Measurements from ENCODE around the gene CEP112.
"Not testable (repeated sequence)": the region's sequence is repeated elsewhere in the genome, so short reads cannot be mapped to it uniquely, and the experiment has no call there.

Gene CEP112

GRCh38 chr17:65685110-65685509 lies 506.8 kb downstream of the CEP112 start:
- DNase-seq (ENCODE audit: low read depth) = no peak

GRCh38 chr17:65684631-65685030 lies 507.3 kb downstream of the CEP112 start:
- DNase-seq (ENCODE audit: low read depth) = no peak

- no peak for DNase-seq (ENCODE audit: low read depth)
Measured at GRCh38 chr17:65683428-65683827, 508.5 kb downstream of the CEP112 start.

GRCh38 chr17:65681763-65682162 lies 510.2 kb downstream of the CEP112 start:
- DNase-seq (ENCODE audit: low read depth) = not testable (repeated sequence)

GRCh38 chr17:65679165-65679845 lies 512.6 kb downstream of the CEP112 start:
- DNase-seq (ENCODE audit: low read depth) = no peak

GRCh38 chr17:65678546-65678945 lies 513.4 kb downstream of the CEP112 start:
- no peak for DNase-seq (ENCODE audit: low read depth)

- DNase-seq (ENCODE audit: low read depth) = no peak
Measured at GRCh38 chr17:65677932-65678331, 514.0 kb downstream of the CEP112 start.

GRCh38 chr17:65674246-65675045 lies 517.5 kb downstream of the CEP112 start:
- no peak for DNase-seq (ENCODE audit: low read depth)

GRCh38 chr17:65670667-65671371 lies 521.1 kb downstream of the CEP112 start:
- DNase-seq (ENCODE audit: low read depth) = no peak

GRCh38 chr17:65668211-65668610 lies 523.7 kb downstream of the CEP112 start:
- DNase-seq (ENCODE audit: low read depth) = no peak

- no peak for DNase-seq (ENCODE audit: low read depth)
Measured at GRCh38 chr17:65667656-65668055, 524.3 kb downstream of the CEP112 start.

GRCh38 chr17:65666876-65667321 lies 525.0 kb downstream of the CEP112 start:
- DNase-seq (ENCODE audit: low read depth) = no peak

- no peak for DNase-seq (ENCODE audit: low read depth)
Measured at GRCh38 chr17:65665966-65666365, 526.0 kb downstream of the CEP112 start.

- no peak for DNase-seq (ENCODE audit: low read depth)
Measured at GRCh38 chr17:65664696-65665095, 527.2 kb downstream of the CEP112 start.

- DNase-seq (ENCODE audit: low read depth) = no peak
Measured at GRCh38 chr17:65664266-65664665, 527.7 kb downstream of the CEP112 start.

GRCh38 chr17:65662196-65662595 lies 529.7 kb downstream of the CEP112 start:
- no peak for DNase-seq (ENCODE audit: low read depth)

- DNase-seq (ENCODE audit: low read depth) = no peak
Measured at GRCh38 chr17:65660947-65661346, 531.0 kb downstream of the CEP112 start.

- DNase-seq (ENCODE audit: low read depth) = no peak
Measured at GRCh38 chr17:65660078-65660477, 531.9 kb downstream of the CEP112 start.

GRCh38 chr17:65659512-65659911 lies 532.4 kb downstream of the CEP112 start:
- DNase-seq (ENCODE audit: low read depth) = no peak

GRCh38 chr17:65657251-65657828 lies 534.6 kb downstream of the CEP112 start:
- DNase-seq (ENCODE audit: low read depth) = no peak

- DNase-seq (ENCODE audit: low read depth) = no peak
Measured at GRCh38 chr17:65656390-65657250, 535.3 kb downstream of the CEP112 start.

Measured in activated gamma-delta T cell treated with anti-CD3 and anti-CD28 coated beads, Interleukin-2, amount 50 U/mL, for 16 hours (primary cell).